GM18526 (cell line): ENCODE data around the gene KPNB1.

Experiments
- POLR2A ChIP-seq: IDR thresholded peaks from 3 replicates; pipeline ENCODE4 v1.6.1; 2011; ENCODE audit not compliant: insufficient read length; ENCODE audit errors: extremely low read depth

KPNB1 gene

DNA sequence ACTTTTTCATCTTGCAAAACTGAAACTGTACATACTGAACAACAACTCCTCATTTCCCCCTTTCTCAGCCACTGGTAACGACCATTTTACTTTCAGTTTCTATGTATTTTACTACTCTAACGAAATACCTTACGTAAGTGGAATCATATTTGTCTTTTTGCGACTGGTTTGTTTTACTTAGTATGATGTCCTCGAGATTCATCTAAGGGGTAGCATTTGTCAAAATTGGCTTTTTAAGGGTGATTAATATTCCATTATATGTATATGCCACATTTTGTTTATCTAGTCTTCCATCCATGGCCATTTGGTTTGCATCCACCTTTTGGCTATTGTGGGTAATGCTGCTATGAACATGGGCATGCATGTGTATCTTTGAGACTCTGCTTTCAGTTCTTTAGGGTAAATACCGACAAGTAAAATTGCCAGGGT lies 10.4 kb downstream of the KPNB1 start:
- no peak for TF ChIP-seq POLR2A

- no peak for TF ChIP-seq POLR2A
These were observed 14.3 kb downstream of the KPNB1 start for GRCh38 chr17:47663912-47664623.

- TF ChIP-seq POLR2A: no peak
These were observed 14.9 kb downstream of the KPNB1 start for GRCh38 chr17:47664624-47664941.

DNA sequence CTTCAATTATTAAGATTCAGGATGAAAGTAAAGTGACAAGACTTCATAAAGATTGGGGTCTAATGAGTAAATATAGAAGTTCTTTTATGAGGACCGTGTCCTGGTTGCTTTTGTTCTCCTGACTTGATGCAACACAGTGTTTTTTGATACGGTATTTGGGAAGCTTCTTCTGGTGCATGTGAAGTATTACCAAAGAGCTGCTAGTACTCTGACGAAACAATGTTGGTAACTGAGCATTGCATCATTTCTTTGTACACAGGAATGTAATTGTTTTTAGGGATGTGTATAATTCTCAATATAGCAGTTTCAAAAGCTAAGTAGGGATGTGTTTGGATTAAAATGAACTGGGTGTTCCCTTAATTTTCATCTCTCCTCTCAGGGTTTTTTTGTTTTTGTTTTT lies 15.9 kb downstream of the KPNB1 start:
- no peak for TF ChIP-seq POLR2A

GRCh38 chr17:47669081-47669480 lies 19.4 kb downstream of the KPNB1 start:
- no peak for TF ChIP-seq POLR2A

DNA sequence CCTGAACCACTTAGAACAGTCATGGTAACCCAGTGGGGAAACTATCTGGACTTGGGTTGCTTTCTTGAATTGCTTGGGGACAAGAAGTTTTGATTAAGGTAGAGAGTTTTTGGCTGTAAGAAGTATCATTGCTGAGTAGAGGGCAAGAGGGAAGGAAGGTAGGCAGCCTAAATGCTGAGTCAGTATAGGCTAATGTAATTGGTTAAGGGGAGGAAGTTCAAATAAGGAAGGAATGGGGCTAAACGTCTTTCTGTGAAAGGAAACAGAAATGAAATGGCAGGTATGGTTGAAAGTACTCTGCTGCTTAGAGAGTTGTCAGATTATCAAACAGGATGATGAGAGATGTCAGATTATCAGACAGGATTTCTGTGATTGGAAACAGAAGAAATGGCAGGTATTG lies 20.3 kb downstream of the KPNB1 start:
- no peak for TF ChIP-seq POLR2A

DNA sequence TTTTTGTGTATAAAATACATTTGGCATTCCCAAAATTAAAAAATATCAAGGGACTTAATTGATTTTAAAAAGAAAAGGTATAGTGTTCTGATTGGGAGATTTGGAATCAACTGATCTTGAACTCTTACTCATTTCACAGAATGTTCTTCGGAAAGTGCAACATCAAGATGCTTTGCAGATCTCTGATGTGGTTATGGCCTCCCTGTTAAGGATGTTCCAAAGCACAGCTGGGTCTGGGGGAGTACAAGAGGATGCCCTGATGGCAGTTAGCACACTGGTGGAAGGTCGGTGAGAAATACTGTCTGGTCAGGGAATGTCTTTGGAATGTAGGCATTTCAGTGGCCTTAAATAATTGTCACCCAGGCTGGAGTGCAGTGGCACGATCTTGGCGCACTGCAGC lies 24.8 kb downstream of the KPNB1 start:
- no peak for TF ChIP-seq POLR2A

DNA sequence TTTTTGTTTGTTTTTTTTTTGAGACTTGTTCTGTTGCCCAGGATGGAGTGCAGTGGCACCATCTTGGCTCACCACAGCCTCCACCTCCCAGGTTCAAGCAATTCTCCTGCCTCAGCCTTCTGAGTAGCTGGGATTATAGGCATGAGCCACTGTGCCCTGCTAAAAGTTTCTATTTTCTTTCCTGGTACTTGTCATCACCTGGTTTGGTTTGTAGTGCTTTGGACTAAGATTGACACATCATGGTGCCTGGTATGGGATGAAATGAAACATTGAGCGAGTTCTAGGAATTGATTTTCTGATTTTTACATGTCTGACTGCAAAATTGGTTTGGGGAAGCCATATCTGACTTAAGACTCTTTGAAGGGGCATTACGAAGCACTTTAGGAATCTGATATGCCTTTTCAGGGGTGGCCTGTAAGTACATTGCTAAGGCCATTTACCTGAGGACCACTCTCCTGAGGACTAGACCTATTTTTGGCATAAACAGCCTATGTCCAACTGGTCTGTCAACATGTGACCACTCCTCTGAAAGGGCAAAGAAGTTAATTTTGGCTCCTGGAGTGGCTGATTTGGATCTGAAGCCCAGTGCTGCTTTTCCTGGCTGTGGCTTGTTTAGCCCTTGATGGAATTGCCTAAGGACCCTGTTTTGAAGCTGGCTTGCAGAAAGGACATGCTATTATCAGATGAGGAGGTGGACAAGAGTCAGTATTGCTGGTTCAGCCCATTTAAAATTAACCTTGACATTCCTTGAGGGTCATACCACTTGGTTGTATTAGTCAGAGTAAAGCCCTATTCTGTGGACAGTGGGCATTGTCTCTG lies 25.9 kb downstream of the KPNB1 start:
- TF ChIP-seq POLR2A: no peak

GRCh38 chr17:47676199-47676472 lies 26.4 kb downstream of the KPNB1 start:
- TF ChIP-seq POLR2A: no peak

DNA sequence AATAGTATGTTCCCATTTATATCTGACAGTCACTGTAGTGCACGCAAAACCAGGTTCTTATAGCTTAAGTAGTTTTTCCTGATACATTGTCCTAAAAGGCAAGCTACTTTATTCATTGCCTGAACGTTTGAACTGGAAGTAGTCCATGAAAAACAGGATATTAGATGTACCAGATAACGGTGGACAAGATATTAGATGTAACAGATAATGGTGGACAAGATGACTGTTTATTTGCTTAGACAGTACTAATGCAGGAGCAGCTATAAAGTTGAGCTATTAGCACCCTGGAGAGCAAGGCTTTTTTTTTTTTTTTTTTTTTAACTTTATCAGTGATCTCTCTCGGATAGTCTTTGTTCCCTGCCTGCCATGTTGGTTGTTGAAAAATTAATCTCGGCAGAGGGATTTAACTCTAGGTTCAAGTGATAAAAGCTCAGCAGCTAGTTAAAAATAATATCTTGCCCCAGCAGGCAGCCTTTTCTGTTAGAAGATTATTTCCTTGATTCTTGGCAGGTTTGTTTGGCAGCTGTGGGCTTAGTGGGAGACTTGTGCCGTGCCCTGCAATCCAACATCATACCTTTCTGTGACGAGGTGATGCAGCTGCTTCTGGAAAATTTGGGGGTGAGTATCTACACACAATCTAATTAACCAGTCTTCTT lies 26.9 kb downstream of the KPNB1 start:
- no peak for TF ChIP-seq POLR2A

DNA sequence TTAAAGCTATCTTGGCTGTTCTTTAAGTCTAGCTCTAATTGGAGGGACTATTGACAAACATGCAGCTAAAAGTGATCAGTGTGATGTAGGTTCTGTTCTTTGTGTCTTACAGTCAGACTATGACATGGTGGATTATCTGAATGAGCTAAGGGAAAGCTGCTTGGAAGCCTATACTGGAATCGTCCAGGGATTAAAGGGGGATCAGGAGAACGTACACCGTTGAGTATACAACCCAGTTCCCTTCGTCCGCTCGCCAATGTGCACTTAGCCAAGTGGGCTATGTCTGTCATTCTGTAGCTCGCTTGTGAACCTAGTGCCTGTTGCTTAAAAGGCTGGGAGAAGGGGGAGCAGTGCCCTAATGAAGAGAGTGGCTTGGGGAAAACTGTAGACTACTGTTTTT lies 28.5 kb downstream of the KPNB1 start:
- no peak for TF ChIP-seq POLR2A

DNA sequence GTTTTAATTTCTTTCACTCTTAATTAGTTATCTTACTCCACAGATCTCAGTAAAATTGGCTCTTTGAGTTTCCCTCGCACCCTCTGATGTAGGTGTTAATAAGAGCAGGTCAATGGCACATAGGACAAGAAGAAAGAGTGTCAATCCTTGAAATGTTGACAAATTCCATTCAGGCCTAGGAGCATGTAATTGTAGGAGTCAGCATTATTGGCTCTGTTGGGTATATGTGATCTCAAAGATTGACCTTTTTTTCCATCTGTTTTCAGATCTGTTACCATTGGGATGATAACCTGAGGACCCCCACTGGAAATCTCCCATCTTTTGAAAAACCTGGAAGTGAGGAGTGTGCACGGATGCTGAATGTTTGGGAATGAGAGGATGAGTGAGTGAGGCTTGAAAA lies 32.4 kb downstream of the KPNB1 start:
- TF ChIP-seq POLR2A: no peak

DNA sequence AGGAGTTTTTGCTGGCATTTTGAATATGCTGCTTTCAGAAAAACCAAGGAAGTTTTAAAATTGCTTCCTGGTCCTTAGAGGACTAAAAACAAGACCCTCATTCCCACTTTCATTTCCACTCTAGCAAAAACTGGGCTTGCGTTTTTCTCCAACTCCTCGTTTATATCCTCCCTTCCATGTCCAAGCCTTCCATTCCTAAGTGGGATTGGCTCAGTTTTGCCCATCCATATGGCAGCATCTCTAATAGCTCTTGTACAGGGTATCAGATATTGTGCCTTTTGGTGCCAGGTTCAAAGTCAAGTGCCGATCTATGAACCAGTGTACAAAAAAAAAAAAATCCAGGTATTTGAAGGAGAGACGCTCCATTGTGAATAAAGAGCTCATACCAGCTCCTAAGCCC lies 34.3 kb downstream of the KPNB1 start:
- no peak for TF ChIP-seq POLR2A

GRCh38 chr17:47684535-47685193 lies 34.9 kb downstream of the KPNB1 start:
- TF ChIP-seq POLR2A: no peak

GRCh38 chr17:47685556-47686275 lies 36.0 kb downstream of the KPNB1 start:
- TF ChIP-seq POLR2A: no peak
